KOPT-K1 (cell line): ENCODE results near the gene NOS1AP.

Source experiments
- H3K27ac ChIP-seq: fragments of 200-600 bp; sonication (generic); 2 replicates; pipeline ENCODE4 v1.5.1; 2016; ENCODE audit warnings: antibody characterized with exemption, mild to moderate bottlenecking, low read depth, low read length; ENCODE audit not compliant: poor library complexity, severe bottlenecking
- H3K36me3 ChIP-seq: fragments of 200-600 bp; sonication (generic); 2 replicates; pipeline ENCODE4 v1.5.1; 2017; ENCODE audit warnings: antibody characterized with exemption, mild to moderate bottlenecking, low read length, moderate library complexity; ENCODE audit not compliant: insufficient read depth
- H3K9me3 ChIP-seq: fragments of 200-600 bp; sonication (generic); 2 replicates; pipeline ENCODE4 v1.5.1; 2017; ENCODE audit warnings: antibody characterized with exemption, low read length, mild to moderate bottlenecking; ENCODE audit not compliant: insufficient read depth, poor library complexity, severe bottlenecking

The NOS1AP gene

GRCh38 chr1:162206749-162207635 lies 137.5 kb downstream of the NOS1AP start:
- no peaks in the 10 kb centered on the region for H3K36me3 ChIP-seq
- no peaks in the 10 kb centered on the region for H3K9me3 ChIP-seq
- H3K27ac ChIP-seq, result no peak overlapping the region

GRCh38 chr1:162207862-162208261 lies 138.4 kb downstream of the NOS1AP start:
- Histone ChIP-seq H3K36me3 (no peaks in the 10 kb centered on the region), H3K27ac (no peak overlapping the region), H3K9me3 (no peaks in the 10 kb centered on the region)

GRCh38 chr1:162210196-162210595 lies 140.7 kb downstream of the NOS1AP start:
- H3K36me3 ChIP-seq, result no peaks in the 10 kb centered on the region
- no peak overlapping the region for H3K27ac ChIP-seq
- no peaks in the 10 kb centered on the region for H3K9me3 ChIP-seq

- Histone ChIP-seq H3K27ac (no peak overlapping the region), H3K36me3 (no peaks in the 10 kb centered on the region), H3K9me3 (no peaks in the 10 kb centered on the region)
These were observed 143.2 kb downstream of the NOS1AP start for GRCh38 chr1:162212713-162213112.

- H3K27ac ChIP-seq, result no peak overlapping the region
- no peaks in the 10 kb centered on the region for H3K36me3 ChIP-seq
- no peaks in the 10 kb centered on the region for H3K9me3 ChIP-seq
These were observed 143.9 kb downstream of the NOS1AP start for GRCh38 chr1:162213281-162213912.

- Histone ChIP-seq H3K36me3 (no peaks in the 10 kb centered on the region), H3K27ac (no peak overlapping the region), H3K9me3 (no peaks in the 10 kb centered on the region)
These were observed 144.7 kb downstream of the NOS1AP start for GRCh38 chr1:162214202-162214601.

- Histone ChIP-seq H3K27ac (no peak overlapping the region), H3K9me3 (no peaks in the 10 kb centered on the region), H3K36me3 (no peaks in the 10 kb centered on the region)
These were observed 146.4 kb downstream of the NOS1AP start for GRCh38 chr1:162215902-162216301.

GRCh38 chr1:162216604-162217003 lies 147.1 kb downstream of the NOS1AP start:
- Histone ChIP-seq H3K27ac (no peak overlapping the region), H3K9me3 (no peaks in the 10 kb centered on the region), H3K36me3 (no peaks in the 10 kb centered on the region)

- no peaks in the 10 kb centered on the region for H3K36me3 ChIP-seq
- no peak overlapping the region for H3K27ac ChIP-seq
- no peaks in the 10 kb centered on the region for H3K9me3 ChIP-seq
These were observed 148.2 kb downstream of the NOS1AP start for GRCh38 chr1:162217706-162218105.

GRCh38 chr1:162218546-162218945 lies 149.1 kb downstream of the NOS1AP start:
- Histone ChIP-seq H3K27ac (no peak overlapping the region), H3K36me3 (no peaks in the 10 kb centered on the region), H3K9me3 (no peaks in the 10 kb centered on the region)

- no peaks in the 10 kb centered on the region for H3K9me3 ChIP-seq
- H3K36me3 ChIP-seq, result no peaks in the 10 kb centered on the region
- no peak overlapping the region for H3K27ac ChIP-seq
These were observed 149.5 kb downstream of the NOS1AP start for GRCh38 chr1:162218975-162219374.

GRCh38 chr1:162219461-162219860 lies 150.0 kb downstream of the NOS1AP start:
- Histone ChIP-seq H3K9me3 (no peaks in the 10 kb centered on the region), H3K36me3 (no peaks in the 10 kb centered on the region), H3K27ac (no peak overlapping the region)

- Histone ChIP-seq H3K27ac (no peak overlapping the region), H3K9me3 (no peaks in the 10 kb centered on the region), H3K36me3 (no peaks in the 10 kb centered on the region)
These were observed 150.6 kb downstream of the NOS1AP start for GRCh38 chr1:162220009-162220539.

GRCh38 chr1:162222014-162222413 lies 152.5 kb downstream of the NOS1AP start:
- H3K9me3 ChIP-seq, result no peaks in the 10 kb centered on the region
- H3K36me3 ChIP-seq, result no peaks in the 10 kb centered on the region
- no peak overlapping the region for H3K27ac ChIP-seq

GRCh38 chr1:162222730-162223129 lies 153.2 kb downstream of the NOS1AP start:
- Histone ChIP-seq H3K36me3 (no peaks in the 10 kb centered on the region), H3K9me3 (no peaks in the 10 kb centered on the region), H3K27ac (no peak overlapping the region)
